ENCODE measurements around the gene BDNF. TPM values are rescaled to one million over a fixed set of nuclear protein-coding genes. Genes with fewer than 3 reads are reported as not detected.
A peak's percentile ranks its signal among the peaks of the same experiment; 100 is the strongest.
"Not testable (repeated sequence)": the region's sequence is repeated elsewhere in the genome, so short reads cannot be mapped to it uniquely, and the experiment has no call there.

The BDNF gene
- total RNA-seq, 1 donor from 2014 or later, result 0.25 TPM

- Histone ChIP-seq H3K4me1 (no peaks in the 10 kb centered on the region), H3K36me3 (no peaks in the 10 kb centered on the region), H3K27ac (no peak overlapping the region), H3K4me3 (no peak overlapping the region), H3K27me3 (no peaks in the 10 kb centered on the region), H3K9me3 (no peaks in the 10 kb centered on the region)
- DNase-seq (ENCODE audit: extremely low spot score in 2 of 2), result no peak
- TF ChIP-seq CTCF (IDR thresholded peaks at IDR 0.05) (no peak), POLR2A (IDR thresholded peaks at IDR 0.05) (no peak), POLR2AphosphoS5 (IDR thresholded peaks at IDR 0.05; ENCODE audit: insufficient read depth in 1 of 2, low read depth in 1 of 2) (peak in 1 of 2 donors; percentile 58)
- intact Hi-C loops (cut with DNase I), result no loop called here
These were observed 27.3 kb downstream of the BDNF start for GRCh38 chr11:27672836-27673464.

- H3K27me3 ChIP-seq; H3K27ac ChIP-seq; H3K4me3 ChIP-seq; DNase-seq (ENCODE audit: extremely low spot score in 2 of 2); H3K9me3 ChIP-seq; H3K36me3 ChIP-seq; H3K4me1 ChIP-seq; intact Hi-C loops (cut with DNase I): not testable (repeated sequence)
These were observed 34.6 kb downstream of the BDNF start for GRCh38 chr11:27665508-27666101.

- no peaks in the 10 kb centered on the region for H3K27me3 ChIP-seq
- no peaks in the 10 kb centered on the region for H3K9me3 ChIP-seq
- H3K4me3 ChIP-seq, result no peak overlapping the region
- intact Hi-C loops (cut with DNase I), result no loop called here
- no peak overlapping the region for H3K27ac ChIP-seq
- no peak for DNase-seq (ENCODE audit: extremely low spot score in 2 of 2)
- no peaks in the 10 kb centered on the region for H3K4me1 ChIP-seq
- H3K36me3 ChIP-seq, result peaks cover 0 to 2% of the 10 kb centered on the region in 2 donors
- no peak for TF ChIP-seq POLR2A (IDR thresholded peaks at IDR 0.05)
- TF ChIP-seq POLR2AphosphoS5 (IDR thresholded peaks at IDR 0.05; ENCODE audit: insufficient read depth in 1 of 2, low read depth in 1 of 2), result peak in 1 of 2 donors; percentile 43
These were observed 36.9 kb downstream of the BDNF start for GRCh38 chr11:27663326-27663725.

GRCh38 chr11:27660171-27660570 is 40.1 kb downstream of the BDNF start:
- intact Hi-C loops (cut with DNase I), result no loop called here
- no peak for DNase-seq (ENCODE audit: extremely low spot score in 2 of 2)
- no peaks in the 10 kb centered on the region for H3K27me3 ChIP-seq
- no peaks in the 10 kb centered on the region for H3K9me3 ChIP-seq
- H3K4me3 ChIP-seq, result no peak overlapping the region
- TF ChIP-seq CTCF (IDR thresholded peaks at IDR 0.05) (no peak), POLR2AphosphoS5 (IDR thresholded peaks at IDR 0.05; ENCODE audit: insufficient read depth in 1 of 2, low read depth in 1 of 2) (no peak), POLR2A (IDR thresholded peaks at IDR 0.05) (no peak)
- H3K4me1 ChIP-seq, result no peaks in the 10 kb centered on the region
- H3K27ac ChIP-seq, result no peak overlapping the region
- peaks cover 0 to 9% of the 10 kb centered on the region in 2 donors for H3K36me3 ChIP-seq

- no peak for DNase-seq (ENCODE audit: extremely low spot score in 2 of 2)
- Histone ChIP-seq H3K9me3 (no peaks in the 10 kb centered on the region), H3K27me3 (no peaks in the 10 kb centered on the region), H3K27ac (no peak overlapping the region), H3K36me3 (peaks cover 0 to 9% of the 10 kb centered on the region in 2 donors), H3K4me1 (no peaks in the 10 kb centered on the region), H3K4me3 (no peak overlapping the region)
- TF ChIP-seq CTCF (IDR thresholded peaks at IDR 0.05), result no peak
- no peak for TF ChIP-seq POLR2A (IDR thresholded peaks at IDR 0.05)
- no peak for TF ChIP-seq POLR2AphosphoS5 (IDR thresholded peaks at IDR 0.05; ENCODE audit: insufficient read depth in 1 of 2, low read depth in 1 of 2)
- intact Hi-C loops (cut with DNase I), result no loop called here
These were observed 41.6 kb downstream of the BDNF start for GRCh38 chr11:27658535-27659236.
